B cell (primary cell): Measurements from ENCODE around the gene MTX3. TPM values are rescaled to one million over a fixed set of nuclear protein-coding genes. Genes with fewer than 3 reads are reported as not detected.

ENCODE experiments used
- ATAC-seq: fragments of 200-7000 bp; cut with Tn5 transposase; one replicate; pipeline ENCODE4 v1.10.0; 2021; ENCODE audit warnings: low read depth, mild to moderate bottlenecking, moderate number of reproducible peaks, moderate library complexity
- CTCF ChIA-PET: fragments of 350-600 bp; sonication (Branson Sonifier 250); formaldehyde crosslinking; loops from one replicate; lab custom pipeline; 2021; ENCODE audit warnings: antibody characterized with exemption, inconsistent platforms; lab: Charles Lee
- POLR2A ChIA-PET: fragments of 350-600 bp; sonication (Branson Sonifier 250); formaldehyde crosslinking; loops from one replicate; lab custom pipeline; 2021; ENCODE audit warnings: antibody characterized with exemption; lab: Charles Lee
- DNase-seq: peaks from one replicate; pipeline ENCODE4 v3.0.0; 2013
- H2AFZ ChIP-seq: 2 replicates; pipeline ENCODE4 v1.6.1; 2012; ENCODE audit warnings: mild to moderate bottlenecking, low read depth, low read length; ENCODE audit not compliant: insufficient read depth, poor library complexity, severe bottlenecking
- H3K27ac ChIP-seq, 2 donors: 1 replicate in 1 of 2; 2 replicates in 1 of 2; pipeline ENCODE4 v1.5.1; 2012 to 2013; ENCODE audit warnings: low read length in 2 of 2, mild to moderate bottlenecking in 2 of 2, moderate library complexity in 1 of 2
- H3K27me3 ChIP-seq, 4 experiments: fragments of 200-600 bp in 1 of 4; sonication (generic) in 1 of 4; replicated peaks in 1 of 4; 1 replicate in 2 of 4; 2 replicates in 2 of 4; pipeline versions ENCODE4 v1.6.1 to v1.7.0; 2013 to 2016; ENCODE audit warnings: low read length in 3 of 4, mild to moderate bottlenecking in 2 of 4, mixed read lengths in 1 of 4, moderate library complexity in 1 of 4; ENCODE audit not compliant: insufficient read depth in 4 of 4, control insufficient read depth in 3 of 4; ENCODE audit errors: control extremely low read depth in 1 of 4
- H3K36me3 ChIP-seq, 2 experiments: replicated peaks in 1 of 2; 1 replicate in 1 of 2; 2 replicates in 1 of 2; pipeline versions ENCODE4 v1.6.1 to v1.7.1; 2013; ENCODE audit warnings: low read length in 1 of 2; ENCODE audit not compliant: insufficient read depth in 2 of 2, control insufficient read depth in 1 of 2; ENCODE audit errors: control extremely low read depth in 1 of 2, extremely low read depth in 1 of 2
- H3K4me1 ChIP-seq, 2 donors: fragments of 200-600 bp in 1 of 2; sonication (generic) in 1 of 2; 1 replicate in 1 of 2; 2 replicates in 1 of 2; pipeline versions ENCODE4 v1.5.1 to v1.6.1; 2013 to 2017; ENCODE audit warnings: low read length in 2 of 2; ENCODE audit not compliant: control insufficient read depth in 2 of 2, insufficient read depth in 2 of 2
- H3K4me2 ChIP-seq: replicated peaks from 2 replicates; pipeline ENCODE3; 2012; ENCODE audit warnings: mild to moderate bottlenecking, low read depth, low read length; ENCODE audit not compliant: poor library complexity, severe bottlenecking
- H3K4me3 ChIP-seq, 5 experiments: fragments of 200-600 bp in 1 of 5; sonication (generic) in 1 of 5; 1 replicate in 3 of 5; 2 replicates in 2 of 5; pipeline versions ENCODE4 v1.5.1 to v1.7.0; 2011 to 2016; ENCODE audit warnings: low read length in 4 of 5, mild to moderate bottlenecking in 4 of 5, low read depth in 2 of 5, control low read depth in 1 of 5, moderate library complexity in 1 of 5; ENCODE audit not compliant: insufficient read depth in 1 of 5; ENCODE audit errors: control extremely low read depth in 1 of 5, extremely low read depth in 1 of 5
- H3K79me2 ChIP-seq: fragments of 200-600 bp; sonication (generic); one replicate; pipeline ENCODE4 v1.6.0; 2016; ENCODE audit warnings: low read length; ENCODE audit not compliant: control insufficient read depth, insufficient read depth
- H3K9ac ChIP-seq: fragments of 200-600 bp; sonication (generic); 2 replicates; pipeline ENCODE4 v1.6.1; 2017; ENCODE audit warnings: mild to moderate bottlenecking, low read length, moderate library complexity
- H3K9me3 ChIP-seq, 3 donors: one replicate each; pipeline versions ENCODE4 v1.6.1 to v1.7.1; 2013; ENCODE audit warnings: low read length in 2 of 3; ENCODE audit not compliant: control insufficient read depth in 2 of 3, insufficient read depth in 1 of 3; ENCODE audit errors: control extremely low read depth in 1 of 3
- H4K20me1 ChIP-seq: 2 replicates; pipeline ENCODE4 v1.6.0; 2012; ENCODE audit warnings: mild to moderate bottlenecking, low read length; ENCODE audit not compliant: insufficient read depth, control insufficient read depth, poor library complexity, severe bottlenecking
- H3K27ac Mint-ChIP-seq: one replicate; pipeline ENCODE4 v1.8.0; 2021; ENCODE audit warnings: mixed read lengths
- H3K27me3 Mint-ChIP-seq: one replicate; pipeline ENCODE4 v1.8.0; 2021; ENCODE audit warnings: mixed read lengths
- H3K4me1 Mint-ChIP-seq: one replicate; pipeline ENCODE4 v1.8.0; 2021; ENCODE audit warnings: mixed read lengths
- H3K4me3 Mint-ChIP-seq: one replicate; pipeline ENCODE4 v1.8.0; 2021; ENCODE audit warnings: mixed read lengths
- H3K9me3 Mint-ChIP-seq: one replicate; pipeline ENCODE4 v1.8.0; 2022; ENCODE audit warnings: mixed read lengths; ENCODE audit not compliant: insufficient read depth
- EZH2 ChIP-seq: IDR thresholded peaks from 2 replicates; pipeline ENCODE4 v1.6.1; 2012; ENCODE audit warnings: borderline replicate concordance, low read depth, mild to moderate bottlenecking, moderate library complexity, low read length; ENCODE audit not compliant: insufficient read depth, poor library complexity, severe bottlenecking
- WGBS: methylation state at CpG from one replicate; pipeline ENCODE4 v1.1.5; 2013; ENCODE audit warnings: missing lambda C conversion rate; ENCODE audit not compliant: insufficient coverage; 5-methylcytosine and 5-hydroxymethylcytosine counted together
- intact Hi-C: fragments of 100-400 bp; cut with micrococcal nuclease; formaldehyde crosslinking; loops from one replicate; pipeline ENCODE4 v1.10.0; 2022
- polyA plus RNA-seq: library from polyadenylated mRNA; depleted of rRNA; stranded (reverse); fragments of >200 nt; gene quantifications from 2 replicates; pipeline ENCODE4 v1.2.3, GENCODE V29; 2012
- total RNA-seq, 2 donors: library from RNA; stranded (reverse); fragments of 120-200 nt in 1 of 2; gene quantifications; 1 replicate in 1 of 2; 2 replicates in 1 of 2; pipeline versions ENCODE4 v1.2.3 to v1.2.4, GENCODE V29; 2013 to 2022
- TF ChIP-seq, protein P1 (sequence below): fragments of 200-600 bp; IDR thresholded peaks from one replicate; pipeline ENCODE4 v1.8.0; 2022; ENCODE audit warnings: antibody characterized with exemption, mild to moderate bottlenecking

MTX3 gene
- total and polyA plus RNA-seq, 2 donors (not counting 1 experiment from before 2014, with no cell fraction given): 7.9 to 21.0 TPM

DNA sequence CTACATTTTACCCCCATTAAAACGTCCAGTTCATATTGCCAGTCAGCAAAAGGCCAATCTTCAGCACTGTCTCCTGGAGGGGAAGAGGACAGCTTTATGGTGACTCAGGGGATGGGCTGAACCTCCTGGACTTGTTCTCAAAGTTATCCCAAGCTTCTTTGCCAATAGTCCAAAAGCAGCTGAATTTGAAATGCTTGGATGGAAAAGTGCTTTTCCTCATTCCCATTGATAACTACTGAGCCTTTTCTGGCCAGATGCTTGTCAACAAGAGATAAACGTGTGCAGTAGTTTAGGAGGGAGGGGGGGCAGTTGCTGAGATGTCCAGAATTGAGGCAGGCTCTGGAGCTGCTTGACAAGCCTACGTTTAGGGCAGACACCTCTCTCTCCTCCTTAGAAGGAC is 43.5 kb downstream of the MTX3 start:
- H3K36me3 ChIP-seq: no peaks in the 10 kb centered on the region
- Mint-ChIP-seq H3K4me3 (no peak overlapping the region), H3K27me3 (peaks cover 4% of the 10 kb centered on the region), H3K4me1 (no peaks in the 10 kb centered on the region), H3K9me3 (no peaks in the 10 kb centered on the region), H3K27ac (no peak overlapping the region)
- intact Hi-C loops: no loop called here
- no CpG with 5 or more reads among the region's 3 CpGs for WGBS
- H4K20me1 ChIP-seq: no peaks in the 10 kb centered on the region
- H3K4me2 ChIP-seq: no peak overlapping the region
- H3K9ac ChIP-seq: no peak overlapping the region
- H3K9me3 ChIP-seq: no peaks in the 10 kb centered on the region
- ChIA-PET POLR2A (no interaction called here), CTCF (no interaction called here)
- H3K27me3 ChIP-seq: no peaks in the 10 kb centered on the region
- H3K79me2 ChIP-seq: no peaks in the 10 kb centered on the region
- H3K4me3 ChIP-seq: no peak overlapping the region
- TF ChIP-seq, protein P1, sequence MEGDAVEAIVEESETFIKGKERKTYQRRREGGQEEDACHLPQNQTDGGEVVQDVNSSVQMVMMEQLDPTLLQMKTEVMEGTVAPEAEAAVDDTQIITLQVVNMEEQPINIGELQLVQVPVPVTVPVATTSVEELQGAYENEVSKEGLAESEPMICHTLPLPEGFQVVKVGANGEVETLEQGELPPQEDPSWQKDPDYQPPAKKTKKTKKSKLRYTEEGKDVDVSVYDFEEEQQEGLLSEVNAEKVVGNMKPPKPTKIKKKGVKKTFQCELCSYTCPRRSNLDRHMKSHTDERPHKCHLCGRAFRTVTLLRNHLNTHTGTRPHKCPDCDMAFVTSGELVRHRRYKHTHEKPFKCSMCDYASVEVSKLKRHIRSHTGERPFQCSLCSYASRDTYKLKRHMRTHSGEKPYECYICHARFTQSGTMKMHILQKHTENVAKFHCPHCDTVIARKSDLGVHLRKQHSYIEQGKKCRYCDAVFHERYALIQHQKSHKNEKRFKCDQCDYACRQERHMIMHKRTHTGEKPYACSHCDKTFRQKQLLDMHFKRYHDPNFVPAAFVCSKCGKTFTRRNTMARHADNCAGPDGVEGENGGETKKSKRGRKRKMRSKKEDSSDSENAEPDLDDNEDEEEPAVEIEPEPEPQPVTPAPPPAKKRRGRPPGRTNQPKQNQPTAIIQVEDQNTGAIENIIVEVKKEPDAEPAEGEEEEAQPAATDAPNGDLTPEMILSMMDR: no peak
- no peak for TF ChIP-seq EZH2
- H2AFZ ChIP-seq: no peak overlapping the region
- ATAC-seq (no peak), DNase-seq (no peak)
- no peak overlapping the region for H3K27ac ChIP-seq
- no peaks in the 10 kb centered on the region for H3K4me1 ChIP-seq

DNA sequence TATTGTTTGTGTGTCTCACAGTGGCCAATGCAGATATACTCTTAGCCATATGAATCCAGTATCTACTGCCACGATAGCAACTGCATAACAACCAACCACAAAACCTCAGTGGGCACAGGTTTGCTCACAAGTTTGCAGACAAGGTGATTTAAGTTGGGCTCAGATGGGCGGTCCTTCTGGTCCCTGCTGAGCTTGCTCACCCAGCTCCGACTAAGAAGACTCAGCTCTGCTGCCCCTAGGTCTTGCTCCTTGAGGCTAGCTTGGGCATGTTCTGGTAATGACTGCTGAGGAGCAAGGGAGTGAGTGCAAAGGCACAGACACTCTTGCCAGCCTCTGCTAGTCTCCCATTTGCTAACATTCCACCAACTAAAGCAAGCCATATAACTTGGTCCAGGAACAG is 52.6 kb downstream of the MTX3 start:
- Mint-ChIP-seq H3K27me3 (peaks cover 15% of the 10 kb centered on the region), H3K27ac (no peak overlapping the region), H3K4me1 (no peaks in the 10 kb centered on the region), H3K9me3 (no peaks in the 10 kb centered on the region), H3K4me3 (no peak overlapping the region)
- CTCF ChIA-PET: no interaction called here
- ATAC-seq: no peak
- Histone ChIP-seq H3K27me3 (no peaks in the 10 kb centered on the region), H3K4me2 (no peak overlapping the region), H3K9ac (no peak overlapping the region), H3K27ac (no peak overlapping the region), H3K4me3 (no peak overlapping the region), H3K4me1 (no peaks in the 10 kb centered on the region), H4K20me1 (no peaks in the 10 kb centered on the region), H2AFZ (no peak overlapping the region), H3K36me3 (no peaks in the 10 kb centered on the region), H3K79me2 (no peaks in the 10 kb centered on the region), H3K9me3 (no peaks in the 10 kb centered on the region)
- no peak for TF ChIP-seq EZH2
- TF ChIP-seq, protein P1: no peak
- DNase-seq: no peak
- intact Hi-C loops: no loop called here
- 68% methylated on average over 2 of the region's 3 CpGs for WGBS
- POLR2A ChIA-PET: no interaction called here
